Epithelial cell of proximal tubule (primary cell): ENCODE results near the gene ULBP3. TPM values are rescaled to one million over a fixed set of nuclear protein-coding genes. Genes with fewer than 3 reads are reported as not detected.
"Not testable (repeated sequence)": the region's sequence is repeated elsewhere in the genome, so short reads cannot be mapped to it uniquely, and the experiment has no call there.

Experiments used
- DNase-seq: peaks from one replicate; pipeline ENCODE4 v3.0.0-alpha.2; 2011; ENCODE audit warnings: low read depth
- H3K4me3 ChIP-seq: 2 replicates; pipeline ENCODE4 v1.5.1; 2011; ENCODE audit warnings: low read depth, mild to moderate bottlenecking, low read length
- CTCF ChIP-seq: conservative IDR thresholded peaks from 2 replicates; pipeline ENCODE4 v1.5.1; 2012; ENCODE audit warnings: low read depth, mild to moderate bottlenecking, low read length
- total RNA-seq: library from RNA; depleted of rRNA; stranded (reverse); fragments of >200 nt; gene quantifications from 2 replicates; pipeline ENCODE4 v1.2.3, GENCODE V29; 2015

ULBP3 gene
- total RNA-seq, 1 donor from 2014 or later, result 8.2 TPM

DNA sequence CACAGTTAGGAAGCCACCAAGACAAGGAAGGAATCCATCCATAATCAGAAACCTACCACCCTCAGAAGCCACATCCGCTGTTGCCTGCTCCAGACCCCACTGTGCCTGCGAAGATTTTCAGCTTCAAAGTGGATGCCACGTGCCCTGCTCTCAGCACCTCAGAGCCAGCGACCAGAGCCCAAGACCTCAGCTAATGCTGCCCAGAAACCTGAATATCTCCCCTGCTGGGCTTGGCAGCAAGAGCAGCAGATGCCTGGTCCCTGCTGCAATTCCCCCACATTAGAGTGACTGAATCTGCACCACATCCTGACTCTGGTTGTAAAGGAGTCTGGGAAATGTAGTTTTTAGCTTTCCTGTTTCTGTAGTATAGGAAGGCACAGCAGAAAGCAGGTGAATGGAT, 10.7 kb upstream of the ULBP3 start:
- DNase-seq, result no peak
- H3K4me3 ChIP-seq, result no peak overlapping the region
- no peak for TF ChIP-seq CTCF

- H3K4me3 ChIP-seq, result no peak overlapping the region
- no peak for TF ChIP-seq CTCF
- DNase-seq, result no peak
Measured at GRCh38 chr6:150078788-150079187, 9.9 kb upstream of the ULBP3 start.

DNA sequence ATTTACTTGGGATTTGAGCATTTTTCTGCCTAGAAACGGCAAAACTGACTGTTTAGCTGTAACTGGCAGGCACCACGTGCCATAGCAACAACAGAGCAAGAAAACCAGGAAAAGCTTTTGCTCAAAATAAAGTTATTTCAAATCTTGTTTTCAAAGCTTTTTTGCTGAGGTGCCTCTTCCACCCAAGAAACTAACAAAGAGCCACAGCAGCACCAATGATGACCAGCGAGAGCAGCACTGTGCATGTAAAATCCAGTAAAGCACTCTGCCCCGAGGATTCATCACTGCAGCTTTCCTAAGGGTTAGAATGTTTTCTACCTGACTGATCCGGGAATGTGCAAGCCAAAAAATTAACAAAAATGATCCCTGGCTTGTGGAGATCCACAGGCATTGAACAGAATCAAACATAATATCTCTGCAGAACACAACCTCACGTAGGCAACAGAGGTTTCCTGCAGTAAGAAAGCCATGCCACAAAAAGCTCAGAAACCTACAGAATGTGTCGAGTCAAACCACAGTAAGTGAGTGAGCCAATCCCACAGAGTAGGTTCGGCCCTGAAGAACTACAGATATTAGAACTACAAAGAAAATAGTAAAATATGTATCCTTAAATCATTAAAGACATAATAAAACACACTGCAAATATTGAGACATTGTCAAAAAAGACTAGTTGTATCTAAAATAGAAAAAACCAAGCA, 7.4 kb upstream of the ULBP3 start:
- DNase-seq, result no peak
- TF ChIP-seq CTCF, result peak; percentile 42
- no peak overlapping the region for H3K4me3 ChIP-seq

- no peak for DNase-seq
- no peak for TF ChIP-seq CTCF
- no peak overlapping the region for H3K4me3 ChIP-seq
Measured at GRCh38 chr6:150075034-150075421, 6.1 kb upstream of the ULBP3 start.

- H3K4me3 ChIP-seq, DNase-seq: not testable (repeated sequence)
Measured at GRCh38 chr6:150074396-150075033, 5.6 kb upstream of the ULBP3 start.

- H3K4me3 ChIP-seq, result no peak overlapping the region
- no peak for TF ChIP-seq CTCF
- DNase-seq, result no peak
Measured at GRCh38 chr6:150072201-150072600, 3.3 kb upstream of the ULBP3 start.

GRCh38 chr6:150070236-150070818, 1.4 kb upstream of the ULBP3 start:
- no peak for DNase-seq
- H3K4me3 ChIP-seq, result no peak overlapping the region
- no peak for TF ChIP-seq CTCF
